Measurements from ENCODE around the gene IFT57.

The IFT57 gene

GRCh38 chr3:108150200-108150599, 72.0 kb downstream of the IFT57 start:
- no peak for TF ChIP-seq EZH2phosphoT487 (IDR thresholded peaks at IDR 0.05; ENCODE audit: borderline replicate concordance)
- no peak for TF ChIP-seq CTCF (conservative IDR thresholded peaks at IDR 0.05; ENCODE audit: low read length)
- Histone ChIP-seq H3K9ac (ENCODE audit: low read depth, low read length, poor library complexity, severe bottlenecking) (no peak overlapping the region), H3K79me2 (ENCODE audit: insufficient read depth, low read length) (no peaks in the 10 kb centered on the region), H3F3A (ENCODE audit: low read depth) (no peaks in the 10 kb centered on the region), H3K4me1 (ENCODE audit: insufficient read depth, low read length, poor library complexity, severe bottlenecking) (peaks cover 11% of the 10 kb centered on the region), H4K20me1 (ENCODE audit: insufficient read depth, low read length, poor library complexity, severe bottlenecking) (no peaks in the 10 kb centered on the region), H3K9me3 (ENCODE audit: insufficient read depth, low read depth, low read length) (no peaks in the 10 kb centered on the region), H3K36me3 (ENCODE audit: insufficient read depth, low read length) (no peaks in the 10 kb centered on the region), H3K4me2 (ENCODE audit: low read depth, low read length, poor library complexity, severe bottlenecking) (no peak overlapping the region), H3K27me3 (ENCODE audit: insufficient read depth, low read length, poor library complexity, severe bottlenecking) (no peaks in the 10 kb centered on the region), H3K9me2 (replicated peaks; ENCODE audit: low read depth, low read length) (no peaks in the 10 kb centered on the region), H3K4me3 (ENCODE audit: low read length, poor library complexity, severe bottlenecking) (no peak overlapping the region), H2AFZ (ENCODE audit: low read length) (no peak overlapping the region)

DNA sequence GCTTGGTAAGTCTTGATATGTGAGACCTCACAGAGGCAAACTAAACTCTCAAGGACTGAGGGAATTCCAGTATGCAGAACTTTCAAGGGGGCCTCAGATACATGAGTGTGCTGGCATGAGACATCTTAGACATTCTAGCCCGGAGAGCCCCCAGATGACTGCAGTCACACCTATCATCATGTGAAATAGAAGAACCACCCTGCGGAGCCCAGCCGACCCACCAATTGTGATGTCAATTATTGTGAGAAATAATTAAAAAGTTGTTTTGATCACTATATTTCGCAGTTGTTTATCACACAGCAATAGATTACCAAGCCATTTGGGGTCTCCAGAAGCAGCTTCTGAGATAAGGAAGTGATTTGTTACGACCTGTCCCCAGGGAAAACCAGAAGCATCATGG, 76.1 kb downstream of the IFT57 start:
- H3K9me3 ChIP-seq (ENCODE audit: insufficient read depth, low read depth, low read length), result no peaks in the 10 kb centered on the region
- H3K79me2 ChIP-seq (ENCODE audit: insufficient read depth, low read length), result no peaks in the 10 kb centered on the region
- peaks cover 7% of the 10 kb centered on the region for H3K4me1 ChIP-seq (ENCODE audit: insufficient read depth, low read length, poor library complexity, severe bottlenecking)
- no peaks in the 10 kb centered on the region for H3K9me2 ChIP-seq (replicated peaks; ENCODE audit: low read depth, low read length)
- no peak overlapping the region for H3K9ac ChIP-seq (ENCODE audit: low read depth, low read length, poor library complexity, severe bottlenecking)
- no peaks in the 10 kb centered on the region for H3K36me3 ChIP-seq (ENCODE audit: insufficient read depth, low read length)
- no peak overlapping the region for H2AFZ ChIP-seq (ENCODE audit: low read length)
- H3K4me3 ChIP-seq (ENCODE audit: low read length, poor library complexity, severe bottlenecking), result no peak overlapping the region
- no peak for TF ChIP-seq CTCF (conservative IDR thresholded peaks at IDR 0.05; ENCODE audit: low read length)
- TF ChIP-seq EZH2phosphoT487 (IDR thresholded peaks at IDR 0.05; ENCODE audit: borderline replicate concordance), result no peak
- no peaks in the 10 kb centered on the region for H4K20me1 ChIP-seq (ENCODE audit: insufficient read depth, low read length, poor library complexity, severe bottlenecking)
- H3K27me3 ChIP-seq (ENCODE audit: insufficient read depth, low read length, poor library complexity, severe bottlenecking), result no peaks in the 10 kb centered on the region
- H3F3A ChIP-seq (ENCODE audit: low read depth), result no peaks in the 10 kb centered on the region
- no peak overlapping the region for H3K4me2 ChIP-seq (ENCODE audit: low read depth, low read length, poor library complexity, severe bottlenecking)

- no peak overlapping the region for H2AFZ ChIP-seq (ENCODE audit: low read length)
- peaks cover 7% of the 10 kb centered on the region for H3K4me1 ChIP-seq (ENCODE audit: insufficient read depth, low read length, poor library complexity, severe bottlenecking)
- H3K4me3 ChIP-seq (ENCODE audit: low read length, poor library complexity, severe bottlenecking), result no peak overlapping the region
- no peaks in the 10 kb centered on the region for H3K27me3 ChIP-seq (ENCODE audit: insufficient read depth, low read length, poor library complexity, severe bottlenecking)
- no peak overlapping the region for H3K9ac ChIP-seq (ENCODE audit: low read depth, low read length, poor library complexity, severe bottlenecking)
- H3K9me3 ChIP-seq (ENCODE audit: insufficient read depth, low read depth, low read length), result no peaks in the 10 kb centered on the region
- H3K4me2 ChIP-seq (ENCODE audit: low read depth, low read length, poor library complexity, severe bottlenecking), result no peak overlapping the region
- no peaks in the 10 kb centered on the region for H3K9me2 ChIP-seq (replicated peaks; ENCODE audit: low read depth, low read length)
- H3F3A ChIP-seq (ENCODE audit: low read depth), result no peaks in the 10 kb centered on the region
- H4K20me1 ChIP-seq (ENCODE audit: insufficient read depth, low read length, poor library complexity, severe bottlenecking), result no peaks in the 10 kb centered on the region
- no peaks in the 10 kb centered on the region for H3K79me2 ChIP-seq (ENCODE audit: insufficient read depth, low read length)
- H3K36me3 ChIP-seq (ENCODE audit: insufficient read depth, low read length), result no peaks in the 10 kb centered on the region
- TF ChIP-seq CTCF (conservative IDR thresholded peaks at IDR 0.05; ENCODE audit: low read length), result no peak
- TF ChIP-seq EZH2phosphoT487 (IDR thresholded peaks at IDR 0.05; ENCODE audit: borderline replicate concordance), result no peak
These were observed 76.6 kb downstream of the IFT57 start for GRCh38 chr3:108145578-108145977.
